ENCODE measurements around the gene DPM2.

DPM2 gene

DNA sequence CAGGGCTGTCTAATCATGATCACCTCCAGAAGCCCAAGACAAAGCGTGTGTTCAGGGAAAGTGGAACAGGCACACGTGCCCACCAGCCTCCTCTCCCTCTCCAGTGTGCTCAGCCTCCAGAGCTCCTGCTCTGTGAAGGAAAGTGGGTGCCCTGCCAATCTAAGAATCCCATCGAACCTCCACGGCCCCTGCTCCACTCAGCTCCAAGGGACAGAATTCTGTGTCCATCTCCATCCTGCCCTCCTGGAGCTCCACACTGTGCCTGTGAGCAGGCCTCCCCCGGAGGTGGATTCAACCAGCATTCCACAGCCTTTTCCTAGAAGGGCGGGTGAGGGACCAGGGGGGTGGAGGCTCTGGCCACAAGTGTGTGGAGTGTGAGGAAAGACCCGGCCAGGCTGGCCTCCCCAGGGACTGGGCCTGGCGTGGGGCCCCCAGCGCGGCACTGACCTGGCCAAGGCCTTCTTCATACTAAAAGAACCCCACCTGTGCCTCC is 37.2 kb upstream of the DPM2 start:
- no peaks in the 10 kb centered on the region for H3K27me3 ChIP-seq (ENCODE audit: insufficient read depth, poor library complexity, severe bottlenecking)
- no peak overlapping the region for H3K4me3 ChIP-seq (replicated peaks; ENCODE audit: insufficient read depth, low read length)
- no peak overlapping the region for H3K27ac ChIP-seq (replicated peaks)
- TF ChIP-seq POLR2AphosphoS5 (IDR thresholded peaks at IDR 0.05; ENCODE audit: low read depth) (no peak), GABPA (IDR thresholded peaks at IDR 0.05; ENCODE audit: low read depth) (no peak), REST (IDR thresholded peaks at IDR 0.05; ENCODE audit: insufficient replicate concordance, low read depth) (no peak), CTCF (IDR thresholded peaks at IDR 0.05; ENCODE audit: insufficient read depth, low read length) (no peak), SPI1 (IDR thresholded peaks at IDR 0.05; ENCODE audit: borderline replicate concordance, low read depth) (no peak)
- DNase-seq (ENCODE audit: low read depth in 1 of 2, low spot score in 1 of 2) = no peak

GRCh38 chr9:127974001-127974768 is 36.5 kb upstream of the DPM2 start:
- Histone ChIP-seq H3K4me3 (replicated peaks; ENCODE audit: insufficient read depth, low read length) (no peak overlapping the region), H3K27ac (replicated peaks) (no peak overlapping the region), H3K27me3 (ENCODE audit: insufficient read depth, poor library complexity, severe bottlenecking) (no peaks in the 10 kb centered on the region)
- no peak for TF ChIP-seq GABPA (IDR thresholded peaks at IDR 0.05; ENCODE audit: low read depth)
- TF ChIP-seq REST (IDR thresholded peaks at IDR 0.05; ENCODE audit: insufficient replicate concordance, low read depth) = no peak
- no peak for TF ChIP-seq CTCF (IDR thresholded peaks at IDR 0.05; ENCODE audit: insufficient read depth, low read length)
- TF ChIP-seq SPI1 (IDR thresholded peaks at IDR 0.05; ENCODE audit: borderline replicate concordance, low read depth) = no peak
- TF ChIP-seq POLR2AphosphoS5 (IDR thresholded peaks at IDR 0.05; ENCODE audit: low read depth) = no peak
- DNase-seq (ENCODE audit: low read depth in 1 of 2, low spot score in 1 of 2) = no peak

GRCh38 chr9:127973169-127974000 is 35.7 kb upstream of the DPM2 start:
- TF ChIP-seq GABPA (IDR thresholded peaks at IDR 0.05; ENCODE audit: low read depth) = no peak
- TF ChIP-seq REST (IDR thresholded peaks at IDR 0.05; ENCODE audit: insufficient replicate concordance, low read depth) = no peak
- H3K27ac ChIP-seq (replicated peaks) = no peak overlapping the region
- H3K4me3 ChIP-seq (replicated peaks; ENCODE audit: insufficient read depth, low read length) = no peak overlapping the region
- no peak for DNase-seq (ENCODE audit: low read depth in 1 of 2, low spot score in 1 of 2)
- no peaks in the 10 kb centered on the region for H3K27me3 ChIP-seq (ENCODE audit: insufficient read depth, poor library complexity, severe bottlenecking)
